Amygdala (tissue), 56 donors: ENCODE data around the gene UBAP2.
A peak's percentile ranks its signal among the peaks of the same experiment; 100 is the strongest.
"Not testable (repeated sequence)": the region's sequence is repeated elsewhere in the genome, so short reads cannot be mapped to it uniquely, and the experiment has no call there.

Experiments
- DNase-seq, 56 donors: peaks; one replicate each; lab custom pipeline; 2025; lab: John Stamatoyannopoulos, UW

The UBAP2 gene

DNA sequence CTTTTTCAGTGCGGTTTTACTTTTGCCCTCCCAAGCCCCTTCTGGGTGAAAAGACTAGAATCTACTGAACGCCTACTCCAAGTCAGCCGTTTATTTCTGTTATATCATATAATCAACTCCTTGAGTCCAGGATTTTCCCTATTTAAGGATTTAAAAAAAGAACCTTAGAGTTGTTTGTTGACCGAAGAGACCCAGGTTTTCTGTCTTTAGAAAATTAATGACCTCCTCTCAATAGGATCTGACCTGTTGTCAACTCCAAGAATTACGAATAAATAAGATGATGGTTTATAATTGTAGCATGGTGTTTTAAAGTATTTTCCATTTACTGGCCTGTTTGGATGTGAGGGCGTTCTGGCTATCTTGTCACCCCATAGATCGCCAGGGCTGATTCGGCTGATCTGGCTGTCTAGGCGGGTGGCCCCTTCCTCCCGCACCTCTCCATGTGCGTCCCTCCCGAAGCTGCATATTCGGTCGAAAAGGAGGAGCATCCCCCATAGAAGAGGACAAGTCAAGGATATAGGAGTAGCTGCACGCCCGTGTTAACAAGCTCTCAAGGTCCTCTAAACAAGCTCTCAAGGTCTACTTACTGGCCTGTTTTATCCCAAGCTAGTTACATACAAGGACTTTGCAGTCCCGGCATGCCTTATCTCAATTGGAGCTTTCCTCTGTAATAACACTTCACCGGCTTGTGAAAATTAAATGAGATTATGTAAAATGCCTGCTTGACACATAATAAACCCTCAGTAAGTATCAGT lies 1.1 kb upstream of the UBAP2 start:
- peak in 4 of 56 donors; percentile 0 to 9 (median 4) for DNase-seq

DNA sequence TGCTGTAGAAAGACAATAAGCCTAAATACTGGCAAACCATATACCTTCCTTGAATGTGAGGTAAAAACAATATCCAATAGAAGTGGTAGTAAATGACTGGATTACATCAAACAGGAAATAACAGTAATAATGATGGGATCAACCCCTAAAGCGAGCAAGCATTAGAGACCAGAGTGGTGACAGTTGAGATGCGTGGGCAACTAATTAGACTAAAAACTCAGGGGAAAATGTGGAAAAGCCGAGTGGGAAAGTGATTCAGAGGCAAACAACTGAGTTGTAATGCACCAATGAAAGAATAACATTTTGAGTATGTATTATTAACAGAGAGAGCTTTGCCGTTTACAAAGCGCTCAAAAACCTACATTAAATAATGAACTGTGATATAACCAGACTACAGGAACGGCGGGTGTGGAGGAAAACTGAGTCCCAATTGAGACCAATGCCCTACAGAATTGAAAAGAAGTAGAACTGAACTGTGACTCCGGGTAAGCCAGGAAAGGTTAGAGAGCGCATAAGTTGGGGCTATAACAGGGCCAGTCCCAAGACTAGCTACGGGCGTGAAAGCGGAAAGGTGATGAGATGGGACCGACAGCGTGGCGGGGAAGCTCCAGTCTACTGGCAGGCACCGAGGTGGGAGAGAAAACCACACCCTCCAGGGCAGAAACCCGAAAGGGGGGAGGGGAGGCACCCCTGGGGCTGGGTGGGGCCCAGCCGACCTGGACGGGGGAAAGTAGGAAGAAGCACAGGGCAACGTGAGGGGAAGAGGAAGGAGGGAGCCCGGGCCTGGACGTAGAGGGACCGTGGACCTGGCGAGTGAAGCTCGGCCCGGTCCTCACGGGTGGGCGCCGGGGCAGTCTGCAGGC lies 592 bp downstream of the UBAP2 start:
- DNase-seq, result peak in 19 of 56 donors; percentile 19 to 69 (median 42)

DNA sequence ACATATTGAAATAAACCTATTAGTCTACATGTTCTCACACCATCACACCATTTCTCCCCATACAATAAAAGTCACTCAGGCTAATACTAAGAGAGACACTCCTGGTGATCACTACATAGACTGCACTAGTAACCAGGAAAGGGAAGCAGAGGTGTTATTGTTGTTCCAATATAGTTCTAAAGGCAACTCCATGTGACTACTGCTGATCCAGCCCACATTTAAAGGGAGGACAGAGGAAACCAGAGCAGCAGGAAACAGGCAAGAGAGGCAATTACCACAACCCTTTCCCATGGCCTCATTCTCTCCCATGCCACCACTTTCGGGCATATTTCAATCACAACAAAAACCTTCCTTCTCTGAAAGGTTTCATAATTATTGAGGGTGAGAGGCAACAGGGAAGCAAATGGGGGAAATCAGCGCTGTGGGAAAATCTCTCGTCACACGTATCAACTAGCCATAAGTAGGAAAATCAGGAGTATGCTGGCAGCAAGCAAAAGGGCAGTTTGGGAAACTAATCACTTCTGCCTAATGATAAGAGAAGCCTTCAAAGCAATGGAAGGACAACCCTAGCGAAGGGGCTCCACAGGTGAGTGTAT lies 1.8 kb downstream of the UBAP2 start:
- no peak for DNase-seq

GRCh38 chr9:34045903-34046302 lies 2.8 kb downstream of the UBAP2 start:
- no peak for DNase-seq

- not testable (repeated sequence) for DNase-seq
These were observed 6.6 kb downstream of the UBAP2 start for GRCh38 chr9:34042074-34042473.

- DNase-seq, result not testable (repeated sequence)
These were observed 9.8 kb downstream of the UBAP2 start for GRCh38 chr9:34038851-34039250.

DNA sequence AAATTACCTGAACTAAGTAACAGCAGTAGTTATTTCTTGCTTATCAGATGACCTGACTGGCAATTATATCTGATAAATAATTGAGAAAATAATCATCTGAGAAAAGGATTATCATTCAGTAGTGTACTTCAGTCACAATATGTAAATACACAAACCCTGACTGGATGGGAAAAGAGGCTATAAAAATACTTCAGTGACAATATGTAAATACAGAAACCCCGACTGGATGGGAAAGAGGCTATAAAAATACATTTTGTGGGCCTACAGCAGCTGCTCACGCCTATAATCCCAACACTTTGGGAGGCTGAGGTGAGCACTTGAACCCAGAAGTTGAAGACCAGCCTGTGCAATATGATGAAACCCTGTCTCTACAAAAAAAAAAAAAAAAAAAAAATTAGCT lies 11.1 kb downstream of the UBAP2 start:
- DNase-seq, result no peak

DNA sequence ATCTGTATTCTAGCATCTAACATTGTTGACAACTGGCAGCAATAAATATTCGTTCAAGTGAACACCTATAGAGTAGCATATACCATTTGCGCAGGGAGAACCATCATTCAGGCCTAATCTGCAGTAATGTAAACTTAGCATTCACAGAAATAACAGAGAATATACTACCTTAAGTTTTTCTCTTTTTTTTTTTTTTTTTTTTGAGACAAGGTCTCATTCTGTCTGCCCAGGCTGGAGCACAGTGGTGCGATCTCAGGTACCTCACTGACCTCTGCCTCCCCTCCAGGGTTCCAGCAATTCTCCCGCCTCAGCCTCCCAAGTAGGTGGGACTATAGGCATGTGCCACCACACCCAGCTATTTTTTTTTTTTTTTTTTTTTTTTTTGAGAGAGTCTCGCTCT lies 12.1 kb downstream of the UBAP2 start:
- DNase-seq, result no peak

- no peak for DNase-seq
These were observed 13.0 kb downstream of the UBAP2 start for GRCh38 chr9:34035656-34036055.

DNA sequence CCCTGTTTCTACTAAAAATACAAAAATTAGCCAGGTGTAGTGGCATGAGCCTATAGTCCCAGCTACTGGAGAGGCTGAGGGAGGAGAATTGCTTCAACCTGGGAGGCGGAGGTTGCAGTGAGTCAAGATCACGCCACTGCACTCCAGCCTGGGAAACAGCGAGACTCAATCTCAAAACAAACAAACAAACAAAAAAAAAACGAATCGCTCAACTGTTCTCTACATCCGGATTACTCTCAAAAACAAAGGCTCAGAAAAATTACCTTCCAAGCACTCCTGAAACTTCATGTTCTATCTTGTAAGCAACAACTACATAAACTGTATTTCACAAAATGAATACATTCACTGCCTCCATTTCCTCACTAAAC lies 14.0 kb downstream of the UBAP2 start:
- DNase-seq, result no peak

- no peak for DNase-seq
These were observed 16.1 kb downstream of the UBAP2 start for GRCh38 chr9:34032631-34033030.

DNA sequence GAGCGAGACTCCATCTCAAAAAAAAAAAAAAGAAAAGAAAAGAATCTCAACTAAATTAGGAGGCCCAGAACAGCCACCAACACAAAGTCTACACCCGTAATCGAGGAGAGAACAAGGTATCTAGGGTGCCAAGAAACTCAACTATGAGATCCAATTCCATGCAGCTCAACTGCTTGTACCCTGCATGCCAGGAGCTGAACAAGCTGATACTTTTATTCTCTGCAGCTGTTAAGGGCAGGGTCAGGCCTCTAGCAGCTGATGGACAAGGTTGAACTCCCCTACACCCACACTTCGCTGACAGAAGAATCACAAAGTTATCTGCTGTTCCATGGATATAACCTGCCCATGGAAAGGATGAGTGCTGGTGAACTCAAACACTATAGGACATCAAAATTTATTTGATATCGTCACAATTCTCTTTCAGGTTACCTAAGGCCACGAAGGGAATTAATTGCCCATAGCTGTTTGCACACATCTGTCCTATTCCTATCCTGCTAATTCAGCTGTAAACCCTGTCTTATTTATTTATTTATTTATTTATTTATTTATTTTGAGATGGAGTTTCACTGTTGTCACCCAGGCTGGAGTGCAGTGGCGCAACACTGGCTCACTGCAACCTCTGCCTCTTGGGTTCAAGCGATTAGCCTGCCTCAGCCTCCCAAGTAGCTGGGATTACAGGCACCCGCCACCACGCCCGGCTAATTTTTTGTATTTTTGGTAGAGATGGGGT lies 20.7 kb downstream of the UBAP2 start:
- DNase-seq, result no peak

GRCh38 chr9:34025811-34026210 lies 22.9 kb downstream of the UBAP2 start:
- no peak for DNase-seq

DNA sequence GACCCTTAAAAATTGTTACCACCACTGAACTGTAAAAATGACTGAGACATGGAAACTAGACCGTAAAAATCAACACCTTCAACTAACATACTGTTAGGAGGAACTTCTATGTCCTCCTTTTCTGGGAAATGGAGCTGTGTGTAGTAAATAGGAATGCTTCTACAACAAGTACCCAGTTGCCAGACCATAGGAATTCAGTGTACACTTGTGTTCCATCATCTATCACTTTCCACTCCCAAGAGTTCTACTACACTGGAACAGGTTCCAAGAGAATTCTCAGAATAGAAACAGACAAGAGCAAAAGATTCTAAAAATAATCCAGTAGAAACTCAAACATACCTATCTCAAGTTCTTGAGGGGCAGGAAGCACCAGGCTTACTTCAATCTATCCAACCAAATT lies 23.6 kb downstream of the UBAP2 start:
- DNase-seq, result no peak

DNA sequence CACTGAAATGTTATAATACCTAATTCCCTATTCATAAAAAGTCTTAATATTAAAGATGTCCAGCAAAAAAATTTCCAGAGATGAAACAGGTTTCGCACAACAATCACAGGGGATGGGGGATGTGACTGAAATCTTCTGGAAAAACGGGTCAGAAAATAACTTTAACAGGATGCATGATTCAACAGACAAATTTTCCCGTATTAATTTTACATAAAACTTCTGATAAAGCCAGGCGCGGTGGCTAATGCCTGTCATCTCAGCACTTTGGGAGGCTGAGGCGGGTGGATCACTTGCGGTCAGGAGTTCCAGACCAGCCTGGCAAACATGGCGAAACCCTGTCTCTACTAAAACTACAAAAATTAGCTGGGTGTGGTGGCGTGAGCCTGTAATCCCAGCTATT lies 24.2 kb downstream of the UBAP2 start:
- DNase-seq, result not testable (repeated sequence)

DNA sequence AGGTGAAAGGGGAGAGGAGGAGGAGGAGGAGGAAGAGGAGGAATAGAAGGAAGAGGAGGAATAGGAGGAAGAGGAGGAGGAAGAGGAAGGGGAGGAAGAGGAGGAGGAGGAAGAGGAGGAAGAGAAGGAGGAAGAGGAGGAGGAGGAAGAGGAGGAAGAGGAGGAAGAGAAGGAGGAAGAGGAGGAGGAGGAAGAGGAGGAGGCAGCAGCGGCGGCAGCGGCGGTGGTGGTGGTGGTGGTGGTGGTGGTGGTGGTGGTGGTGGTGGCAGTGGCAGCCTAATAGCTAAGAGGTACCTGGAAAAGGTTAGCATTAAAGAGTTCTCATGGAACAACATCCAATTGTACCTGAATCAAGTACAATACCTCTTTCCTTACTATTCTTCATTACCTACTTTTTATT lies 32.5 kb downstream of the UBAP2 start:
- DNase-seq, result no peak

GRCh38 chr9:34010979-34011378 lies 37.7 kb downstream of the UBAP2 start:
- DNase-seq, result peak in 1 of 56 donors; percentile 6

DNA sequence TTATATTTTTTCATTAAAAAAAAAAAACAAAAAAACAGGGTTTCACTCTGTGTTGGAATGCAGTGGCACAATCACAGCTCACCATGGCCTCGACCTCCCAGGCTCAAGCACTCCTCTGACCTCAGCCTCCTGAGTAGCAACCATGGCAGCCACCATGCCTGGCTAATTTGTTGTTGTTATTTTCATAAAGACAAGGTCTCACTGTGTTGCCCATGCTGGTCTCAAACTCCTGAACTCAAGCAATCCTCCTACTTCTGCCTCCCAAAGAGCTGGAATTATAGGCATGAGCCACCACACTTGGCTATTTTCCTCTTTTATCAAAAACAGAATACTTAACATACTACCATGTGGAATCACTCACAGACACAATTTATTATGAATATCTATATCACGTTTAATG lies 46.7 kb downstream of the UBAP2 start:
- no peak for DNase-seq

DNA sequence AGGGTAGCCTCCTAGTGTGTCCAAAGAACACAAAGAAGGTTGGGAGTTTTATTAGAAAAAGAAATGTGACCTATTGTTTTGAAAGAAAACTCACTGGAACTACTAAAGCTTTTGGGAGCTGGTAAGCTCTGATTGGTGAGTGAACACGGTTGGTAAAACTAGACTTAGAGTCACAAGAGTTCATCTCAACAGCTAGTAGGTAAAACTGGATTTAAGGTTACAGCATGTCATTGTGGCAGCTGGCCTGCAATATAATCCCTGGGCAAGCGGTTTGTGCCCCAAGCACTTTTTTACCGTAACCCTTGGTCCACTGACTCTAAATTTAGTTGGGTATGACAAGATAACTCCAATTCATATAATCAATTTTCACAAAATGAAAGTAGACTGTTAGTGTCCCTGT lies 47.4 kb downstream of the UBAP2 start:
- DNase-seq, result no peak

DNA sequence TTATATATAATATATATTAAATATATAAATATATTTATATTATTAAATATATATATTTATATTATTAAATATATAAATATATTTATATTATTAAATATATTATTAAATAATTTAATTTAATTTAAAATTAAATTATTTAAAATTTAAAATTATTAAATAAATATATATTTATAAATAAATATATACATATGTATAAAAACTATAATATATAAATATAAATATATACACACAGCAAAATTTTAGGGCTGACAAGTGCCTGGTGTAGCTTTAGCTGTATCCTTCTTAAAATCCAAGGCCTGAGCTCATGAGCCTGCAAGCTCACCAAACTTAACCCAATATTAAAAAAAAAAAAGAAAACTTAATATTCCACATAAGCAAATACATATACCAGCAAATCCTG lies 53.2 kb downstream of the UBAP2 start:
- DNase-seq, result no peak

- no peak for DNase-seq
These were observed 55.6 kb downstream of the UBAP2 start for GRCh38 chr9:33993104-33993503.
